ENCODE measurements around the gene UNC93B1.

UNC93B1 gene

DNA sequence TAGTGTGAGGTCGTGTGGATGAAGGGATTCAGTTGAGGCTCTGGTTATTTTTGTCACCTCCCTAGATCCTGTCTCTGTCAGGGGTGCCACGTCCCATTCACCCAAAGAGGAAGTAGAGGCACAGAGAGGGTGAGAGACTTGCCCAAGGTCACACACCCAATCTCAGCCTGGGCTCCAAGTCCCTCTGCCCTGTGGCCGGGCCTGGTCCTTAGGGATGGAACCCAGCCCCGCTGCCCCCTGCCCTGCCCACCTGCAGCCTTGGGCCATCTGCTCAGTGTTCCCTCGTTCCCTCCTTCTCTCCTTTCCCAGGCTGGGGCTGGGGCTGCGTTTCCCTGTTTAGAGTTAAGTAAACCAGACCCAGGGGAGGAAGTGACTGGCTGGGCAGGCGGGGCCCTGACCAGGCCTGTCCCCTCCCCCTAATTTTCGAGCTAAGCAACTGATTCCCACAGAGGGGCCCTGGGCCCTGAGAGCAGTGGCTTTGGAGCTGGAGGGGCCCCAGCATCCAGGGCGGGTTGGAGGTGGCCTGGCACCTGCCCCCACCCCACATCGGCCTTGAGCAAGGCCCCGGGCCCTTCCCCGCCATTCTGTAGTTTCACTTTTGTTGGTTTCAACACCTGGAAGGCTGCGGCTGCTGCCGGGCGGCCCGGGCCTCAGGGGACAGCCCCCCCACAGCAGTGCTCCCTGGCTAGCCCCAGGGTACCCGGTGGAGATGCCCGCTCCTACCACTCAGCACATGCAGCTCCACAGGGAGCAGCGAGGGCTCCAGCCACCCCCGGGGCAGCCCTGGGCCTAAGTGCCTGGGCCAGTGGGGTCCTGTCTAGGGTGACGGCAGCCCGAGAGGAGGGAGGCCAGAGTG, 36.4 kb upstream of the UNC93B1 start:
- peak in 1 of 3 experiments; percentile 31 for DNase-seq

- no peak for DNase-seq
These were observed 35.7 kb upstream of the UNC93B1 start for GRCh38 chr11:68039526-68040086.

- DNase-seq, result no peak
These were observed 35.0 kb upstream of the UNC93B1 start, which contains the start of gene TCIRG1 for GRCh38 chr11:68038718-68039525. TSS of gene TCIRG1 (plus strand) at chr11:68039025. CDS start at chr11:68041272, 2,247 bp downstream.

GRCh38 chr11:68038226-68038717, 34.4 kb upstream of the UNC93B1 start:
- DNase-seq, result peak in 2 of 3 experiments; percentile 31 to 63

DNA sequence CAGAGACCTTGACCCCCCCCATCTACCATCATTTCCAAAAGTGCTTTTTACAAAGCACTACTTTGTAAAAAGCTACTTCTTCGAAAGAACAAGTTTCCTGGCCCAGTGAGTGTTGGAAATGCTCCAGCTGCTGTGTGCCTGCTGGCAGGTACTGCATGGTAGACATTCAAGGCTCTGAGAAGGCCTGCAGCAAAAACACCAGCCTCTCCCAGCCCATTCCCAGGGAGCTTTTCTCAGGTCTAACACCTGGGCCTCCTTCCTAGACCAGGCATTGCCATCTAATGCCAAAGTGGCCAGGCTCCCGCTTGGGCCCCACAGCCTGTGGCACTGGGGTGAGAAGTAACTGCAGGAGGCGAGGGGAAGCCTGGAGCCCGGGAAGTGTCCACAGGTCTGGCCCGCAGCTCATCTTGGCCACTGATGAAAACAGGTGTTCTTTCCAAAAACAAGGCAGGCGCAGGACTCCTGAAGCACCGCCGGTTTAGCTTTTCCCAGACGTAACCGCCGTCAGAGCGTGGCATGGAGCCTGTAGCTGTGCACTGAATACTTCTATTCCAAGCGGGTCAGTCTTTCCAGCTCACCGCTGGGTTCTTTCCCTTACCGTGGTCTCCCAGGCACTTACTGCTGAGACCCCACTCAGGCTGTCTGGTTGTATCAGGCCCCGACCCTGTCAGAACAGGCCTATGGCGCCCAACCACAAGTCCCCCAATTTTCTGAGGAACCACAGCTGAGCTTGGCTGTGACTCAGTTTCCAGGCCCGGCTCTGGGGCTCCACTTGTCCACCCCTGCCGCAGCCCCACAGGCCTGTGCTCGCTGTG, 33.7 kb upstream of the UNC93B1 start:
- no peak for DNase-seq

GRCh38 chr11:68036717-68037239, 32.9 kb upstream of the UNC93B1 start:
- no peak for DNase-seq

DNA sequence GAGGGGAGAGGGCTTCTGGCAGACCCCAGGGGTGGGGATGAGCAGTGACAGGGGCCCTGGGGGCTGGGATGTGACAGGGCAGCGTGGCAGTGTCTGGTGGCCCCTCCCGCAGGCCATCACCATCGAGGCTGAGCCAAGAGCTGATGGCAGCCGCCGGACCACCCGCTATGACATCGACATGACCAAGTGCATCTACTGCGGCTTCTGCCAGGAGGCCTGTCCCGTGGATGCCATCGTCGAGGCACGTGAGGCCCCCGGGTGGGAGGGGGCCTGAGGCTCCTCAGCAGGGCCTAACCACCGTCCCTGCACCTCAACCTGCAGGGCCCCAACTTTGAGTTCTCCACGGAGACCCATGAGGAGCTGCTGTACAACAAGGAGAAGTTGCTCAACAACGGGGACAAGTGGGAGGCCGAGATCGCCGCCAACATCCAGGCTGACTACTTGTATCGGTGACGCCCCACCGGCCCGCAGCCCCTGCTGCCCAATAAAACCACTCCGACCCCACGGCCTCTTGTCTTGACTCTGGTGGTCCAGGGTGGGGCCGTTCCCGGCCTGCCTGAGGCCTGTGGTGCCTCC, 32.3 kb upstream of the UNC93B1 start:
- no peak for DNase-seq

DNA sequence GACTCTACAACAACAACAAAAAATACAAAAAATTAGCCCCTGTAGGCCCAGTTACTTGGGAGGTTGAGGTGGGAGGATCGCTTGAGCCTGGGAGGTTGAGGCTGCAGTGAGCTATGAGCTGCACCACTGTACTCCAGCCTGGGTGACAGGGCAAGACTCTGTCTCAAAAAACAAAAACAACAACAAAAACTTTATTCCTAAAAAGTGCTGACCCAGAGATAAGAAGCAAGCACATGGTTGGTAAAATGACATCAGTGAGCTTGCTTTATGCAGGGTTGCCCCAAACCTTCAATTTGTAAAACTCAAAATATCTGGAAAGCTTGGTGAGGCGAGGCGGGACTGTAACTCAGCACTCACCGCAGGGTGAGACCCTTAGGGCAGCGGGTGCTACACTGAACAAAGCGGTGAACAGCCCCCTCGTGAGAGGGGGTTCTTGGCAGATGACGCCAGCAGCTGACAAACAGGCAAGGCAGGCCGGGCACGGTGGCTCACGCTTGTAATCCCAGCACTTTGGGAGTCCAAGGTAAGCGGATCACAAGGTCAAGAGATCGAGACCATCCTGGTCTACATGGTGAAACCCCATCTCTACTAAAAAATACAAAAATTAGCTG, 31.5 kb upstream of the UNC93B1 start:
- no peak for DNase-seq

DNA sequence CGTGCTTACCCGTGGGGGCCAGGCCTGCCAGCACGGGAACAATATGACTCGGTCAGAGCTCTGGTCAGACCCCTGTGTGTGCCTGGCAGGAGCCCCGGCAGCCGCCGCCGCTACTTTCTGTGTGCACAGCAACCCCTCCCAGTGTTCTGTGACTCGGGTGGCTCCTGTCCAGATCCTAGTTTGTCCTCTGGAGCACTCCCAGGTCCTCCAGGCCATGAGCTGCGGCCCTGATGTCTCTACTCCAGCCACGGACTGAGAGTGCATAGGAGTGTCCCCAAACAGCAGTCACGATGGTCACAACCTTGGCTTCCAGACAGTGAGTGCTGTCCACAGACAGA, 29.8 kb upstream of the UNC93B1 start:
- DNase-seq, result no peak

GRCh38 chr11:68032997-68033707, 29.3 kb upstream of the UNC93B1 start:
- no peak for DNase-seq

GRCh38 chr11:68032003-68032402, 28.1 kb upstream of the UNC93B1 start:
- DNase-seq, result no peak

DNA sequence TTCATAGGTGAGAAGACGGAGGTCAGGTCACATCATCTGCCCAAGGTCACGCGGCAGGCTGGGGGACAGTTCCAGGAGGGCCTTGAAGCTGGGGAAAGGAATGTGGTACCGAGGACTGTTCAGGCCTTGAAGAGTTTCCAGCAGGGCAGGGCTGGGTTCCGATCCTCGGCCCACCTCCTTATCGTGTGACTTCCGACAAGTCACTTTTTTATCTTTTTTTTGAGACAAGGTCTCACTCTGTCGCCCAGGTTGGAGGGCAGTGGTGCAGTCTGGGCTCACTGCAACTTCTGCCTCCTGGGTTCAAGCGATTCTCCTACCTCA, 27.2 kb upstream of the UNC93B1 start:
- DNase-seq, result no peak

- DNase-seq, result peak; percentile 98 to 100 (median 100)
These were observed 26.6 kb upstream of the UNC93B1 start, which contains the start of gene NDUFS8 for GRCh38 chr11:68030318-68031143. TSS of gene NDUFS8 (plus strand) at chr11:68030681. CDS start at chr11:68032152, 1,471 bp downstream.

DNA sequence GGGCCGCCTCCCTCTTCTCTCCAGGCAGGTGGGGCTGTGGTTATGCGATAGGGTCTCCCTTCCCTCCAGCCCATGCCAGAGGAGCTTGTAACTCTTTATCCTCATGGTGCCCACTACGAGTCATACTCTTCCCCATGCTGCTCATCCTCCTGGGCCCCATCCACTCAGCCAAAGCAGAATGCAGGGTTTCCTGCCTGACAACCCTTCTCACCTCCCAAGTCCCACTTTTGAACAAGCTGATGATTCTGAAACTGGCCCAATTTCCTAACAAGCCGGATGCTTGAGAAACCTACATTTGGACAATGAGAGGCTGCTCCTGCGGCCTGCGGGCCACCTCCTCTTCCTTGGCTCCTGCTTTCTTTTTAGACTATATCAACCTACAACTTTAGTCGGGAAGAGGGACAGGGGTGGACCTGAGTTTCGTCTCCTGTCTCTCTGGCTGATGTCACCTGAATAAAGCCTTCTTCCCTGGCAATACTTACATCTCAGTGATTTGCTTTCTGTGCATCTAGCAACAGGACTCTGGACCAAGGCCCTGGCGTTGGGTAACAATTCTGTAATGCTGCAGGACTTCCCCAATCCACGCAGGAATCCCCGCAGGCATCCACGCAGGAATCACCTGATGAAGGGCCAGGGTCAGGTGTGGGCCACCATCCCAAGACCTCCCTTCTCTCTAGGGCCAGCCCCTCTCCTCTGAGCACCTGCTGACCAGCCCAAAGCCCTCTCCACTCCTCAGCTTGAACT, 25.1 kb upstream of the UNC93B1 start:
- no peak for DNase-seq

GRCh38 chr11:68027667-68028066, 23.8 kb upstream of the UNC93B1 start:
- DNase-seq, result no peak

DNA sequence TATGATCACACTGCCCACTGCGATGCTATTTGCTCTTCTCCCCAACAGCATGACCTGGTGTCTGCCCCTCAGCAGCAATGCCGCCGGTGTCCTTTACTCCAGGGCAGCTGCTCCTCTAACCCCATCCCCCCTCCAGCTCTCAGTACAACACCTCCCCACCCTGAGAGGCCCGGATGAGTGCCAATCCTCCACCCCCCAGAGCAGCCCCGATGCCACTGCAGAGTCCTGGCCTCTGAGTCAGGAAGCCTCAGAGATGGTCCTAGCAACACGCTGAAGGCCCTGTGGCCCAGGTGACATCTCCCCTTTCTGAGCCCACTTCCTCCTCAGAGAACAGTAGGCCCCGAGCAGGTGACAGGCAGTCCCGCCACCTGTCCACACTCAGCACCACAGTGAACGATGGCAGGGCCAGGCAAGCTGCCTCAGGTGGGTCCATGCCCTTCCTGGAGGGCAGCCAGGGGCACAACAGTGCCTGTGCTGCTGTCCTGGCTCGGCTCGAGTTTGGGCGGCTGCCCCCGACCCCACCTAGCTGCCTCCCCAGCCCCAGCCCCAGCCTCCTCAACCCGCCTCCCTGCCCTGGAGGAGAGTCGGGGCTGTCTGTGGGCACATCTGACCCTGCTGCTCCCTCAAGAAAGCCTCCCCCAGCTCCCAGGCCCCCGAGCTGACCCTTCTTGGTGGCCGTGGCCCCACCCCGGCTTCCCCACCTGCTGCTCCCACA, 22.7 kb upstream of the UNC93B1 start:
- no peak for DNase-seq

- no peak for DNase-seq
These were observed 21.1 kb upstream of the UNC93B1 start for GRCh38 chr11:68025047-68025446.

- no peak for DNase-seq
These were observed 20.6 kb upstream of the UNC93B1 start for GRCh38 chr11:68024508-68024907.
